IPS DF 19.7 (cell line): ENCODE data around the gene OR6B2.
A peak's percentile ranks its signal among the peaks of the same experiment; 100 is the strongest.
"Not testable (repeated sequence)": the region's sequence is repeated elsewhere in the genome, so short reads cannot be mapped to it uniquely, and the experiment has no call there.

ENCODE experiments used
- DNase-seq: peaks from one replicate; pipeline ENCODE4 v3.0.0-alpha.2; 2013; ENCODE audit warnings: low read depth, low spot score

Gene OR6B2

GRCh38 chr2:240030379-240031094 is at the start of gene OR6B2:
Gene OR6B2, minus strand, starts transcription at chr2:240030429. Its CDS starts 0 bp downstream, at chr2:240030429.
- DNase-seq, result no peak

GRCh38 chr2:240078631-240079030 is 48.4 kb upstream of the OR6B2 start:
- DNase-seq, result no peak

- DNase-seq, result no peak
These were observed 47.2 kb upstream of the OR6B2 start for GRCh38 chr2:240077442-240077841.

- DNase-seq, result no peak
These were observed 44.3 kb upstream of the OR6B2 start for GRCh38 chr2:240074545-240074944.

- no peak for DNase-seq
These were observed 40.7 kb upstream of the OR6B2 start for GRCh38 chr2:240070907-240071306.

- DNase-seq, result no peak
These were observed 39.6 kb upstream of the OR6B2 start for GRCh38 chr2:240069829-240070228.

- DNase-seq, result no peak
These were observed 38.0 kb upstream of the OR6B2 start for GRCh38 chr2:240068193-240068592.

GRCh38 chr2:240066489-240066888 is 36.3 kb upstream of the OR6B2 start:
- DNase-seq, result no peak

- no peak for DNase-seq
These were observed 34.7 kb upstream of the OR6B2 start for GRCh38 chr2:240064898-240065297.

GRCh38 chr2:240060977-240061591 is 30.9 kb upstream of the OR6B2 start:
- DNase-seq, result peak; percentile 5

- DNase-seq, result no peak
These were observed 26.4 kb upstream of the OR6B2 start for GRCh38 chr2:240056678-240057077.

GRCh38 chr2:240055177-240055917 is 25.1 kb upstream of the OR6B2 start:
- no peak for DNase-seq

- no peak for DNase-seq
These were observed 23.2 kb upstream of the OR6B2 start, which contains the start of gene OR6B3 for GRCh38 chr2:240053173-240054155. Gene OR6B3, minus strand, starts transcription at chr2:240053521.

- DNase-seq, result no peak
These were observed 22.3 kb upstream of the OR6B2 start for GRCh38 chr2:240052524-240052923.

GRCh38 chr2:240051697-240052096 is 21.5 kb upstream of the OR6B2 start:
- DNase-seq, result no peak

- DNase-seq, result no peak
These were observed 20.0 kb upstream of the OR6B2 start for GRCh38 chr2:240050278-240050677.

GRCh38 chr2:240048237-240048636 is 18.0 kb upstream of the OR6B2 start:
- no peak for DNase-seq

GRCh38 chr2:240045098-240045497 is 14.9 kb upstream of the OR6B2 start:
- DNase-seq, result no peak

GRCh38 chr2:240044096-240044495 is 13.9 kb upstream of the OR6B2 start:
- DNase-seq, result not testable (repeated sequence)

- no peak for DNase-seq
These were observed 13.2 kb upstream of the OR6B2 start for GRCh38 chr2:240043279-240043989.

- DNase-seq, result no peak
These were observed 12.5 kb upstream of the OR6B2 start for GRCh38 chr2:240042740-240043139.
